Left kidney (tissue), 8 donors: ENCODE data around the gene NEAT1. TPM values are rescaled to one million over a fixed set of nuclear protein-coding genes. Genes with fewer than 3 reads are reported as not detected.

ENCODE experiments used
- DNase-seq: peaks from one replicate; pipeline ENCODE4 v3.0.0-alpha.2; 2013
- long read RNA-seq, 8 donors: transcript quantifications; one replicate each; lab custom pipeline, GENCODE V29; 2026
- polyA plus RNA-seq: library from polyadenylated mRNA; unstranded; fragments of 120-200 nt; gene quantifications from one replicate; pipeline ENCODE4 v1.2.1, GENCODE V29; 2013; ENCODE audit not compliant: insufficient read length

The NEAT1 gene
- polyA plus RNA-seq: 265 TPM
- long read RNA-seq, donor 1, full-length matches to known transcripts: 107 of 107 reads
- long read RNA-seq, donor 1, partial matches to known transcripts: 0 of 107 reads
- long read RNA-seq, donor 1, other reads (novel, unspliced or antisense): 0 of 107 reads
- long read RNA-seq, donor 2, full-length matches to known transcripts: 137 of 137 reads
- long read RNA-seq, donor 2, partial matches to known transcripts: 0 of 137 reads
- long read RNA-seq, donor 2, other reads (novel, unspliced or antisense): 0 of 137 reads
- long read RNA-seq, donor 3, full-length matches to known transcripts: 128 of 128 reads
- long read RNA-seq, donor 3, partial matches to known transcripts: 0 of 128 reads
- long read RNA-seq, donor 3, other reads (novel, unspliced or antisense): 0 of 128 reads
- long read RNA-seq, donor 4, full-length matches to known transcripts: 26 of 26 reads
- long read RNA-seq, donor 4, partial matches to known transcripts: 0 of 26 reads
- long read RNA-seq, donor 4, other reads (novel, unspliced or antisense): 0 of 26 reads
- long read RNA-seq, donor 5, full-length matches to known transcripts: 167 of 167 reads
- long read RNA-seq, donor 5, partial matches to known transcripts: 0 of 167 reads
- long read RNA-seq, donor 5, other reads (novel, unspliced or antisense): 0 of 167 reads
- long read RNA-seq, donor 6, full-length matches to known transcripts: 23 of 23 reads
- long read RNA-seq, donor 6, partial matches to known transcripts: 0 of 23 reads
- long read RNA-seq, donor 6, other reads (novel, unspliced or antisense): 0 of 23 reads
- long read RNA-seq, donor 7, full-length matches to known transcripts: 254 of 254 reads
- long read RNA-seq, donor 7, partial matches to known transcripts: 0 of 254 reads
- long read RNA-seq, donor 7, other reads (novel, unspliced or antisense): 0 of 254 reads
- long read RNA-seq, donor 8, full-length matches to known transcripts: 99 of 99 reads
- long read RNA-seq, donor 8, partial matches to known transcripts: 0 of 99 reads
- long read RNA-seq, donor 8, other reads (novel, unspliced or antisense): 0 of 99 reads

- DNase-seq: peak; percentile 93
These were observed at the start of gene NEAT1 for GRCh38 chr11:65422633-65423515. TSS of gene NEAT1 (plus strand) at chr11:65422798.

- no peak for DNase-seq
These were observed 48.6 kb upstream of the NEAT1 start for GRCh38 chr11:65373839-65374580.

- DNase-seq: no peak
These were observed 47.6 kb upstream of the NEAT1 start for GRCh38 chr11:65375012-65375411.

GRCh38 chr11:65376138-65376713, 46.4 kb upstream of the NEAT1 start:
- DNase-seq: no peak

- DNase-seq: no peak
These were observed 45.6 kb upstream of the NEAT1 start for GRCh38 chr11:65377036-65377435.

GRCh38 chr11:65377777-65378176, 44.8 kb upstream of the NEAT1 start:
- DNase-seq: no peak

GRCh38 chr11:65378208-65378927, 44.2 kb upstream of the NEAT1 start:
- no peak for DNase-seq

- DNase-seq: no peak
These were observed 43.5 kb upstream of the NEAT1 start for GRCh38 chr11:65378928-65379638.

GRCh38 chr11:65379698-65380459, 42.7 kb upstream of the NEAT1 start:
- no peak for DNase-seq

- DNase-seq: no peak
These were observed 42.0 kb upstream of the NEAT1 start for GRCh38 chr11:65380460-65381119.

- DNase-seq: no peak
These were observed 40.9 kb upstream of the NEAT1 start for GRCh38 chr11:65381716-65382032.

- DNase-seq: peak; percentile 82
These were observed 40.4 kb upstream of the NEAT1 start, which contains the start of gene SLC25A45 for GRCh38 chr11:65382033-65382803. TSS of gene SLC25A45 (minus strand) at chr11:65382646. CDS start at chr11:65381951, 695 bp downstream.

- DNase-seq: no peak
These were observed 39.7 kb upstream of the NEAT1 start for GRCh38 chr11:65382804-65383368.

GRCh38 chr11:65383778-65384177, 38.8 kb upstream of the NEAT1 start:
- DNase-seq: no peak

- DNase-seq: no peak
These were observed 38.2 kb upstream of the NEAT1 start for GRCh38 chr11:65384301-65384889.
